ENCODE measurements around the gene STX17.

DNA sequence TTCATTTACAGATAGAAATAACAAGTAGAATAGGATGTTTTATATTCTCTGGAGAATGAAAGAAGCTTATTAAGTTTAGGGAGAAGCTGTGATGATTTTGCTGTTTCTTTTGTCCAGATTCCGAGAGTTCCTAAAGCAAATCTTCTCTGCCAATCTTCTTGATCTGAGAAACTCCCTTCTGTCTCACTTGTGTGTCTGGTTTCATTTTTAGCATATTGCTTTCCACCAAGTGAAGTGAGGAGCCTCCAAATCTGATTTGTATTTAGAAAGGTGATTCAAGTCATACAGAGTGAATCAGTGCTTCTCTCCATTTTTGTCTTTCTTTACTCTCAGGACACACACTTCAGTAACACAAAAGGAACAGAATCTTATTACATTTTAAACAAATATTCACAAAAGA, 48.4 kb downstream of the STX17 start:
- TF ChIP-seq JUND (IDR thresholded peaks at IDR 0.05; ENCODE audit: low read depth, low read length) (no peak), RBBP5 (conservative IDR thresholded peaks at IDR 0.05) (no peak), SP1 (IDR thresholded peaks at IDR 0.05; ENCODE audit: low read depth, low read length) (no peak), EZH2 (IDR thresholded peaks at IDR 0.05; ENCODE audit: borderline replicate concordance, control insufficient read depth, low read depth, low read length) (no peak), CREM (IDR thresholded peaks at IDR 0.05; ENCODE audit: low read depth) (no peak), POLR2AphosphoS5 (IDR thresholded peaks at IDR 0.05; ENCODE audit: low read length) (no peak), SUPT20H (IDR thresholded peaks at IDR 0.05; ENCODE audit: borderline replicate concordance, control insufficient read depth, low read depth, low read length) (no peak), YBX1 (IDR thresholded peaks at IDR 0.05) (no peak), TBL1XR1 (IDR thresholded peaks at IDR 0.05; ENCODE audit: low read depth, low read length) (no peak), ZZZ3 (IDR thresholded peaks at IDR 0.05; ENCODE audit: control insufficient read depth, insufficient read length, low read depth) (no peak), BACH1 (IDR thresholded peaks at IDR 0.05; ENCODE audit: borderline replicate concordance) (no peak), RFX5 (IDR thresholded peaks at IDR 0.05; ENCODE audit: low read depth, low read length) (no peak), RAD21 (IDR thresholded peaks at IDR 0.05; ENCODE audit: insufficient read depth, low read depth, low read length) (no peak)
- TF ChIP-seq, protein P1, sequence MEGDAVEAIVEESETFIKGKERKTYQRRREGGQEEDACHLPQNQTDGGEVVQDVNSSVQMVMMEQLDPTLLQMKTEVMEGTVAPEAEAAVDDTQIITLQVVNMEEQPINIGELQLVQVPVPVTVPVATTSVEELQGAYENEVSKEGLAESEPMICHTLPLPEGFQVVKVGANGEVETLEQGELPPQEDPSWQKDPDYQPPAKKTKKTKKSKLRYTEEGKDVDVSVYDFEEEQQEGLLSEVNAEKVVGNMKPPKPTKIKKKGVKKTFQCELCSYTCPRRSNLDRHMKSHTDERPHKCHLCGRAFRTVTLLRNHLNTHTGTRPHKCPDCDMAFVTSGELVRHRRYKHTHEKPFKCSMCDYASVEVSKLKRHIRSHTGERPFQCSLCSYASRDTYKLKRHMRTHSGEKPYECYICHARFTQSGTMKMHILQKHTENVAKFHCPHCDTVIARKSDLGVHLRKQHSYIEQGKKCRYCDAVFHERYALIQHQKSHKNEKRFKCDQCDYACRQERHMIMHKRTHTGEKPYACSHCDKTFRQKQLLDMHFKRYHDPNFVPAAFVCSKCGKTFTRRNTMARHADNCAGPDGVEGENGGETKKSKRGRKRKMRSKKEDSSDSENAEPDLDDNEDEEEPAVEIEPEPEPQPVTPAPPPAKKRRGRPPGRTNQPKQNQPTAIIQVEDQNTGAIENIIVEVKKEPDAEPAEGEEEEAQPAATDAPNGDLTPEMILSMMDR (IDR thresholded peaks at IDR 0.05 in 2 of 3, conservative IDR thresholded peaks at IDR 0.05 in 1 of 3; ENCODE audit: control insufficient read depth in 2 of 3, extremely low read depth in 1 of 3, insufficient read depth in 1 of 3, low read depth in 3 of 3, low read length in 3 of 3), result no peak
